ENCODE measurements around the gene VPREB3.
A peak's percentile ranks its signal among the peaks of the same experiment; 100 is the strongest.

Gene VPREB3

GRCh38 chr22:23777776-23778576 is 23.8 kb upstream of the VPREB3 start:
- H3K4me3 ChIP-seq (ENCODE audit: low read length): no peak overlapping the region
- no peak for DNase-seq (ENCODE audit: low read depth)
- TF ChIP-seq, protein P1, sequence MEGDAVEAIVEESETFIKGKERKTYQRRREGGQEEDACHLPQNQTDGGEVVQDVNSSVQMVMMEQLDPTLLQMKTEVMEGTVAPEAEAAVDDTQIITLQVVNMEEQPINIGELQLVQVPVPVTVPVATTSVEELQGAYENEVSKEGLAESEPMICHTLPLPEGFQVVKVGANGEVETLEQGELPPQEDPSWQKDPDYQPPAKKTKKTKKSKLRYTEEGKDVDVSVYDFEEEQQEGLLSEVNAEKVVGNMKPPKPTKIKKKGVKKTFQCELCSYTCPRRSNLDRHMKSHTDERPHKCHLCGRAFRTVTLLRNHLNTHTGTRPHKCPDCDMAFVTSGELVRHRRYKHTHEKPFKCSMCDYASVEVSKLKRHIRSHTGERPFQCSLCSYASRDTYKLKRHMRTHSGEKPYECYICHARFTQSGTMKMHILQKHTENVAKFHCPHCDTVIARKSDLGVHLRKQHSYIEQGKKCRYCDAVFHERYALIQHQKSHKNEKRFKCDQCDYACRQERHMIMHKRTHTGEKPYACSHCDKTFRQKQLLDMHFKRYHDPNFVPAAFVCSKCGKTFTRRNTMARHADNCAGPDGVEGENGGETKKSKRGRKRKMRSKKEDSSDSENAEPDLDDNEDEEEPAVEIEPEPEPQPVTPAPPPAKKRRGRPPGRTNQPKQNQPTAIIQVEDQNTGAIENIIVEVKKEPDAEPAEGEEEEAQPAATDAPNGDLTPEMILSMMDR (conservative IDR thresholded peaks at IDR 0.05; ENCODE audit: low read depth, low read length): no peak

GRCh38 chr22:23775779-23776375 is 21.7 kb upstream of the VPREB3 start:
- DNase-seq (ENCODE audit: low read depth): no peak
- H3K4me3 ChIP-seq (ENCODE audit: low read length): no peak overlapping the region
- TF ChIP-seq, protein P1 (conservative IDR thresholded peaks at IDR 0.05; ENCODE audit: low read depth, low read length): no peak

DNA sequence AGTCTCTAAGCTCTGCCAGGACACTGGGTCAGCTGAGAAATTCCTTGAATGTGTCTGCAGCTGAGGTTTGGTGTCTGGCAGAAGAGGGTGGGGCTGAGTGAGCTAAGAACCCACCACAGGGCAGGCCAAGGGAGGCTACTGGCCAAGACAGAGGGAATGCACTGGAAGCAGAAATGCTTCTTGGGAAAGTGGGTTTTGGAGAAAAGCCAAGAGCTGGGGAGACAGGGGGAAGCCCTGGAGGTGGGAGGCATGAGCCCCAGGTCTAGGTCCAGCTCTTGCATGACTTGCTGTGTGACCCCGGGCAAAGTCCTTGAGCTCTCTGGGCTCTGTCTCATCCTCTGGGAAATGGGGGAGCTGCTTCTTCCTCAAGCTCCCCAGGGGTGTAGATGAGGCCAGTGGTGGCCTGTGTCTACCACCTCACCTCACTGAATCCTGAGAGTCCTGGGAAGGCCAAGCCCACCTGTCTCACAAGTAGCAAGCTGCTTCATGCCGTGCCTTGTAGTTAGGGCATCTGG is 20.8 kb upstream of the VPREB3 start:
- DNase-seq (ENCODE audit: low read depth): peak; percentile 76
- TF ChIP-seq, protein P1 (conservative IDR thresholded peaks at IDR 0.05; ENCODE audit: low read depth, low read length): no peak
- no peak overlapping the region for H3K4me3 ChIP-seq (ENCODE audit: low read length)

- no peak for DNase-seq (ENCODE audit: low read depth)
- TF ChIP-seq, protein P1 (conservative IDR thresholded peaks at IDR 0.05; ENCODE audit: low read depth, low read length): no peak
- H3K4me3 ChIP-seq (ENCODE audit: low read length): no peak overlapping the region
Observed at GRCh38 chr22:23774114-23774921, 20.1 kb upstream of the VPREB3 start.

DNA sequence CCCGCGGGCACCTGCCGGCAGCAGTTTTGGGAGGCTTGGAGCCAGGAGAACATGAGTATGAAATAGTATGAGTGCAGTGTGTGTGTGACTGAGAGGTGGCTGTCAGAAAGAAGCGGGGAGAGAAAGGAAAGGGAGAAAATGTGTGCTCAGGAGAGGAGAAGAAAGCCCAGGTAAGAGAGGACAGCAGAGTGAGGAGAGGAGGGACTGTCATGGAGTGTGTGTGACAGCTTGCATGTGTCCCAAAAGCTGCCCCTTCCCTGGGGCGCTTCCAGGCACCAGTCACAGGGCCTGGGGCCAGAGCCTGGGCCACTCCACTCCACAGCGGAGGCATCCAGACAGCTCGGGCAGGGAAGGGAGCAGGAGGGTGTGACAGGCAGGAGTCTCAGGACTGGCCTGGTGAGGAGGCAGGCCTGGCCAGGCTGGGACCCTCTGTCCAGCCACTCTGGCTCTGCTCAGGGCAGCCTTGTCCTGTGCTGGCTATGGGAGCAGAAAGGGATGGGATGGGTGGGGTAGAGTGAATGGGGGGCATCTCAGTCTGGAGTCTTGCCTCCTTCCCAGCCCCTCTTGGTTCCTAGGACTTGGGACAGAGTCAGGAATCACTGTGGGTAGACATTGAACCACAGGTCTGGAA is 19.4 kb upstream of the VPREB3 start:
- DNase-seq (ENCODE audit: low read depth): no peak
- TF ChIP-seq, protein P1 (conservative IDR thresholded peaks at IDR 0.05; ENCODE audit: low read depth, low read length): no peak
- peak overlapping the region; percentile 49 for H3K4me3 ChIP-seq (ENCODE audit: low read length)

GRCh38 chr22:23772649-23773473 is 18.6 kb upstream of the VPREB3 start, which contains the start of gene MMP11:
Gene MMP11, plus strand, starts transcription at chr22:23772849. Its CDS starts 22 bp downstream, at chr22:23772871.
- peak within 1 kb of the TSS; percentile 49 for H3K4me3 ChIP-seq (ENCODE audit: low read length)

More at GRCh38 chr22:23772649-23773473, 18.6 kb upstream of the VPREB3 start, which contains the start of gene MMP11:
- TF ChIP-seq, protein P1 (conservative IDR thresholded peaks at IDR 0.05; ENCODE audit: low read depth, low read length): peak; percentile 5
- no peak for DNase-seq (ENCODE audit: low read depth)

Data from retinal pigment epithelial cell (primary cell).